ENCODE measurements around the gene AANAT.

The AANAT gene

GRCh38 chr17:76490112-76490710, 22.8 kb downstream of the AANAT start:
- DNase-seq (ENCODE audit: low read depth in 2 of 2), result no peak

- DNase-seq (ENCODE audit: low read depth in 2 of 2), result no peak
Measured at GRCh38 chr17:76491271-76492122, 24.1 kb downstream of the AANAT start.

GRCh38 chr17:76492123-76492988, 25.0 kb downstream of the AANAT start:
- no peak for DNase-seq (ENCODE audit: low read depth in 2 of 2)

- peak in 1 of 2 donors; percentile 36 for DNase-seq (ENCODE audit: low read depth in 2 of 2)
Measured at GRCh38 chr17:76492989-76493501, 25.6 kb downstream of the AANAT start.

- DNase-seq (ENCODE audit: low read depth in 2 of 2), result no peak
Measured at GRCh38 chr17:76493505-76494167, 26.2 kb downstream of the AANAT start.

GRCh38 chr17:76495663-76496400, 28.4 kb downstream of the AANAT start:
- no peak for DNase-seq (ENCODE audit: low read depth in 2 of 2)

- DNase-seq (ENCODE audit: low read depth in 2 of 2), result no peak
Measured at GRCh38 chr17:76496464-76496863, 29.1 kb downstream of the AANAT start.

- DNase-seq (ENCODE audit: low read depth in 2 of 2), result no peak
Measured at GRCh38 chr17:76497699-76497978, 30.2 kb downstream of the AANAT start.

- no peak for DNase-seq (ENCODE audit: low read depth in 2 of 2)
Measured at GRCh38 chr17:76497979-76498875, 30.8 kb downstream of the AANAT start.

GRCh38 chr17:76498876-76499251, 31.5 kb downstream of the AANAT start:
- no peak for DNase-seq (ENCODE audit: low read depth in 2 of 2)

- no peak for DNase-seq (ENCODE audit: low read depth in 2 of 2)
Measured at GRCh38 chr17:76499267-76499667, 31.9 kb downstream of the AANAT start.

- no peak for DNase-seq (ENCODE audit: low read depth in 2 of 2)
Measured at GRCh38 chr17:76500074-76500746, 32.8 kb downstream of the AANAT start.

- no peak for DNase-seq (ENCODE audit: low read depth in 2 of 2)
Measured at GRCh38 chr17:76500747-76501017, 33.3 kb downstream of the AANAT start.

GRCh38 chr17:76501018-76501826, 33.8 kb downstream of the AANAT start, which contains the start of gene RHBDF2:
Gene RHBDF2, minus strand, starts transcription at chr17:76501423. Its CDS starts 19,899 bp downstream, at chr17:76481524.
- peak; percentile 96 to 98 for DNase-seq (ENCODE audit: low read depth in 2 of 2)

GRCh38 chr17:76501827-76502307, 34.5 kb downstream of the AANAT start:
- DNase-seq (ENCODE audit: low read depth in 2 of 2), result no peak

GRCh38 chr17:76502341-76503211, 35.2 kb downstream of the AANAT start:
- DNase-seq (ENCODE audit: low read depth in 2 of 2), result no peak

GRCh38 chr17:76504117-76504516, 36.7 kb downstream of the AANAT start:
- DNase-seq (ENCODE audit: low read depth in 2 of 2), result no peak
